Osteocyte (in vitro differentiated cells): ENCODE data around the gene ZNF304. TPM values are rescaled to one million over a fixed set of nuclear protein-coding genes. Genes with fewer than 3 reads are reported as not detected.

Experiments used
- DNase-seq: peaks from one replicate; pipeline ENCODE4 v3.0.0; 2021; ENCODE audit warnings: mixed read lengths; ENCODE audit not compliant: unreplicated experiment; ENCODE audit errors: extremely low spot score
- H3K27ac Mint-ChIP-seq: one replicate; pipeline ENCODE4 v1.8.0; 2021; ENCODE audit warnings: mild to moderate bottlenecking, mixed read lengths; ENCODE audit not compliant: unreplicated experiment
- H3K27me3 Mint-ChIP-seq: one replicate; pipeline ENCODE4 v1.8.0; 2021; ENCODE audit warnings: mixed read lengths; ENCODE audit not compliant: unreplicated experiment
- H3K36me3 Mint-ChIP-seq: one replicate; pipeline ENCODE4 v1.8.0; 2021; ENCODE audit warnings: mixed read lengths; ENCODE audit not compliant: unreplicated experiment
- H3K4me1 Mint-ChIP-seq: one replicate; pipeline ENCODE4 v1.8.0; 2021; ENCODE audit warnings: mixed read lengths; ENCODE audit not compliant: unreplicated experiment
- H3K4me3 Mint-ChIP-seq: one replicate; pipeline ENCODE4 v1.8.0; 2021; ENCODE audit warnings: mild to moderate bottlenecking, moderate library complexity, mixed read lengths; ENCODE audit not compliant: unreplicated experiment
- H3K9me3 Mint-ChIP-seq: one replicate; pipeline ENCODE4 v1.8.0; 2021; ENCODE audit warnings: mixed read lengths; ENCODE audit not compliant: unreplicated experiment
- total RNA-seq: library from RNA; stranded (reverse); gene quantifications from 2 replicates; pipeline ENCODE4 v1.2.1, GENCODE V29; 2021
- TF ChIP-seq, protein P1 (sequence below): fragments of 200-600 bp; sonication (generic); IDR thresholded peaks from 2 replicates; pipeline ENCODE4 v1.5.0; 2021; ENCODE audit warnings: antibody characterized with exemption, mild to moderate bottlenecking, moderate library complexity

Gene ZNF304
- total RNA-seq, 1 donor from 2014 or later: 9.5 TPM

DNA sequence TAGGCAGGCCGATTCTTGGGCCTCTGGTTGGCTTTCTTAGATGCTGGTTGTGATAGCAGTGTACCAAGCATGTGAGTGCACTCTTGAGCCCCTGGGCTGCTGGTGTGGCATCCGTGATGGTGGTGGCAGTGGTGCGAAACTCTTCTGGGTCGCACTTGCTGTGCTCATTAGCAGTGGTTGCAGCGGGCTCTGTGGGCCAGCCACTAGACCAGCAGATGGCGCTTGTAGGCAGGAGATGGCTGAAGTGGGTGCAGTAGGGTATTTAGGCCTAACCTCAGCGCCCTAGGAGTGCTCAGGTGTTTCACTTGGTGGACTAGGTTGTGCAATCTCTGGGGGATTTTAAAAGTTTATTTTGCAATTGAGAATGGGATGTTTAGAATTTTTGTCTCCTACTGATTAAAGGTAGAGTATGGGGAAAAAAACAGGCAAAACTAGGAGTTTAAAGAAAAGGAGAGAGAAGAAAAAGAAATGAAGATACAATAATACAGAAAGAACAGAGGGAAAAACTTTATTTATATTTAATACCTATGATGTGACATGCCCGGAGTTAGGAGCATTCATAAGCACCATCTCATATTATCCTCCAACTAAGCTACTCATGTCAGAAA lies 55.5 kb downstream of the ZNF304 start:
- Mint-ChIP-seq H3K9me3 (no peaks in the 10 kb centered on the region), H3K4me3 (no peak overlapping the region), H3K27ac (no peak overlapping the region), H3K4me1 (peaks cover 10% of the 10 kb centered on the region), H3K36me3 (peaks cover 10% of the 10 kb centered on the region), H3K27me3 (no peaks in the 10 kb centered on the region)
- TF ChIP-seq, protein P1, sequence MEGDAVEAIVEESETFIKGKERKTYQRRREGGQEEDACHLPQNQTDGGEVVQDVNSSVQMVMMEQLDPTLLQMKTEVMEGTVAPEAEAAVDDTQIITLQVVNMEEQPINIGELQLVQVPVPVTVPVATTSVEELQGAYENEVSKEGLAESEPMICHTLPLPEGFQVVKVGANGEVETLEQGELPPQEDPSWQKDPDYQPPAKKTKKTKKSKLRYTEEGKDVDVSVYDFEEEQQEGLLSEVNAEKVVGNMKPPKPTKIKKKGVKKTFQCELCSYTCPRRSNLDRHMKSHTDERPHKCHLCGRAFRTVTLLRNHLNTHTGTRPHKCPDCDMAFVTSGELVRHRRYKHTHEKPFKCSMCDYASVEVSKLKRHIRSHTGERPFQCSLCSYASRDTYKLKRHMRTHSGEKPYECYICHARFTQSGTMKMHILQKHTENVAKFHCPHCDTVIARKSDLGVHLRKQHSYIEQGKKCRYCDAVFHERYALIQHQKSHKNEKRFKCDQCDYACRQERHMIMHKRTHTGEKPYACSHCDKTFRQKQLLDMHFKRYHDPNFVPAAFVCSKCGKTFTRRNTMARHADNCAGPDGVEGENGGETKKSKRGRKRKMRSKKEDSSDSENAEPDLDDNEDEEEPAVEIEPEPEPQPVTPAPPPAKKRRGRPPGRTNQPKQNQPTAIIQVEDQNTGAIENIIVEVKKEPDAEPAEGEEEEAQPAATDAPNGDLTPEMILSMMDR: peak; percentile 70
- DNase-seq: no peak

Other genes starting within 250 kb of the ZNF304 start
- gene USP29, start 231.3 kb upstream of the ZNF304 start, total RNA-seq: not detected in 2 replicates
- not detected in 2 replicates for gene ZIM3, start 206.1 kb upstream of the ZNF304 start, total RNA-seq
- gene DUXA, start 183.8 kb upstream of the ZNF304 start, total RNA-seq: not detected in 2 replicates
- 34.2 and 36.8 TPM in 2 replicates for gene ZNF264, start 159.8 kb upstream of the ZNF304 start, total RNA-seq
- gene AURKC, start 120.2 kb upstream of the ZNF304 start, total RNA-seq: 0.86 and 0.94 TPM in 2 replicates
- 23.7 and 24.5 TPM in 2 replicates for gene ZNF805, start 110.6 kb upstream of the ZNF304 start, total RNA-seq
- 85.1 and 86.1 TPM in 2 replicates for gene ZNF460, start 70.8 kb upstream of the ZNF304 start, total RNA-seq
- gene ZNF543, start 30.8 kb upstream of the ZNF304 start, total RNA-seq: 7.1 and 7.3 TPM in 2 replicates
- 10.9 and 13.4 TPM in 2 replicates for gene TRAPPC2B, start 12.3 kb downstream of the ZNF304 start, total RNA-seq
- 3.4 and 5.5 TPM in 2 replicates for gene ZNF547, start 12.3 kb downstream of the ZNF304 start, total RNA-seq
- 18.3 and 19.8 TPM in 2 replicates for gene ZNF548, start 38.6 kb downstream of the ZNF304 start, total RNA-seq
- 12.4 and 12.7 TPM in 2 replicates for gene ZNF17, start 59.9 kb downstream of the ZNF304 start, total RNA-seq
- 9.4 and 9.5 TPM in 2 replicates for gene ZNF749, start 84.1 kb downstream of the ZNF304 start, total RNA-seq
- gene VN1R1, start 105.9 kb downstream of the ZNF304 start, total RNA-seq: 0.62 and 0.68 TPM in 2 replicates
- gene ZNF772, start 126.3 kb downstream of the ZNF304 start, total RNA-seq: 10.4 and 10.8 TPM in 2 replicates
- gene ZNF419, start 136.5 kb downstream of the ZNF304 start, total RNA-seq: 11.8 and 13.5 TPM in 2 replicates
- 7.4 and 8.4 TPM in 2 replicates for gene ZNF773, start 148.7 kb downstream of the ZNF304 start, total RNA-seq
- 7.3 and 9.0 TPM in 2 replicates for gene ZNF549, start 176.1 kb downstream of the ZNF304 start, total RNA-seq
- gene ZNF550, start 208.6 kb downstream of the ZNF304 start, total RNA-seq: 10.3 and 11.0 TPM in 2 replicates
- 6.5 and 6.8 TPM in 2 replicates for gene ZNF416, start 227.6 kb downstream of the ZNF304 start, total RNA-seq
- 6.8 and 7.1 TPM in 2 replicates for gene ZIK1, start 232.9 kb downstream of the ZNF304 start, total RNA-seq
- gene ZNF530, start 248.6 kb downstream of the ZNF304 start, total RNA-seq: 2.4 and 2.8 TPM in 2 replicates